Activated naive CD8-positive, alpha-beta T cell treated with anti-CD3 and anti-CD28 coated beads for 36 hours (primary cell): ENCODE measurements around the gene DDR1. TPM values are rescaled to one million over a fixed set of nuclear protein-coding genes. Genes with fewer than 3 reads are reported as not detected.

Experiments
- DNase-seq: peaks from one replicate; pipeline ENCODE4 v3.0.0; 2021
- H3K27ac Mint-ChIP-seq: one replicate; pipeline ENCODE4 v1.8.0; 2022; ENCODE audit warnings: mild to moderate bottlenecking, moderate library complexity, mixed read lengths
- H3K27me3 Mint-ChIP-seq: one replicate; pipeline ENCODE4 v1.8.0; 2022; ENCODE audit warnings: mild to moderate bottlenecking, mixed read lengths
- H3K36me3 Mint-ChIP-seq: one replicate; pipeline ENCODE4 v1.8.0; 2021; ENCODE audit warnings: mild to moderate bottlenecking, mixed read lengths
- H3K4me1 Mint-ChIP-seq: one replicate; pipeline ENCODE4 v1.8.0; 2021; ENCODE audit warnings: mixed read lengths
- H3K4me3 Mint-ChIP-seq: one replicate; pipeline ENCODE4 v1.8.0; 2022; ENCODE audit warnings: mild to moderate bottlenecking, moderate library complexity, mixed read lengths
- H3K9me3 Mint-ChIP-seq: one replicate; pipeline ENCODE4 v1.8.0; 2022; ENCODE audit warnings: mixed read lengths
- total RNA-seq, 2 experiments: library from RNA; stranded (reverse); gene quantifications; one replicate each; pipeline ENCODE4 v1.2.3, GENCODE V29; 2021

DDR1 gene
- total RNA-seq, 2 experiments from 2014 or later = 12.0 to 13.7 TPM

DNA sequence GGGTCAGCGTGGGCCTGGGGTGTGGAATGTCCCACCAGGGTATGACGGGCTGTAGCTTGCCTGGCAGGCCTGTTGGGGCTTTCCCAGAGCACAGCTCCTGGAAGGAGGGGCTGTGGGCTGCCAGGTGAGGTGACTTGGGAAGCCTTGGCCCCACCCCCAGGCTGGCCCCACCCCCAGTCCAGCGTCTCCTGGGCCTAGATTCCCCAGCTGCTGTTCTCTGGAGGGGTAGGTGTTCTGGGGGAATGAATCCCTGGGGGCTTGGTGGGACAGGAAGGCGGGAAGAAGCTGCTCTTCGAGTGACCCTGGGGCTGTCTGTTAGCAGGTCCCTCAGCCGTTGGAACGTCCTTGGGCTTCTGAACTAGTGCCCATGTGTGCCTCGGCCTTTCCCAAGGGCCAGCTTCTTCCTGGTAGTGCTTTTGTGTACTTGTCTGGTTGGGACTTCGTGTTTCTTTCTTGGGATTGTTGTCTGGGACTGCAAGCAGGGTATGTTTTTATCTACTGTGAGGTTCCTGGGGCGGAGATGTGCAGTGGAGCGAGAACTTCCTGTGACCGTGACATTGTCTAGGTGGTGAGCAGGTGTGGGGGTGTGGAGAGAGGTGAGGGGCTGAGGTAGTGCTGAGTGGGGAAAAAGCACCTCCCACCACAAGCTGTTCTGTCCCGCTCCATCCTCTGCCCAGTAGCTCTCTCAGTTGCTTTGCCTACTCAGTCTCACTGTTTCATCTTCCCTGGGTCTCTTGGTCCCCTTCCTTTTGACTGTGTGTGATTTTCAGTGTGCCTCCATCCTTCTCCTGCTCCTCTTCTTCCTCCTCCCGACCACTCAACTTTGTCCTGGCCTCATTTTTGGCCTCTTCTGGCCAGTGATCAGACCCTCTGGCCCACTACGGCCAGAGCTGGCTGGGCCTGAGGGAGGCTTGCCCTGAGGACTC is 1.3 kb upstream of the DDR1 start:
- Mint-ChIP-seq H3K4me3 (peak overlapping the region; percentile 78), H3K4me1 (peaks cover 41% of the 10 kb centered on the region), H3K36me3 (no peaks in the 10 kb centered on the region), H3K27ac (peak overlapping the region; percentile 72), H3K9me3 (no peaks in the 10 kb centered on the region), H3K27me3 (no peaks in the 10 kb centered on the region)
- DNase-seq = no peak

DNA sequence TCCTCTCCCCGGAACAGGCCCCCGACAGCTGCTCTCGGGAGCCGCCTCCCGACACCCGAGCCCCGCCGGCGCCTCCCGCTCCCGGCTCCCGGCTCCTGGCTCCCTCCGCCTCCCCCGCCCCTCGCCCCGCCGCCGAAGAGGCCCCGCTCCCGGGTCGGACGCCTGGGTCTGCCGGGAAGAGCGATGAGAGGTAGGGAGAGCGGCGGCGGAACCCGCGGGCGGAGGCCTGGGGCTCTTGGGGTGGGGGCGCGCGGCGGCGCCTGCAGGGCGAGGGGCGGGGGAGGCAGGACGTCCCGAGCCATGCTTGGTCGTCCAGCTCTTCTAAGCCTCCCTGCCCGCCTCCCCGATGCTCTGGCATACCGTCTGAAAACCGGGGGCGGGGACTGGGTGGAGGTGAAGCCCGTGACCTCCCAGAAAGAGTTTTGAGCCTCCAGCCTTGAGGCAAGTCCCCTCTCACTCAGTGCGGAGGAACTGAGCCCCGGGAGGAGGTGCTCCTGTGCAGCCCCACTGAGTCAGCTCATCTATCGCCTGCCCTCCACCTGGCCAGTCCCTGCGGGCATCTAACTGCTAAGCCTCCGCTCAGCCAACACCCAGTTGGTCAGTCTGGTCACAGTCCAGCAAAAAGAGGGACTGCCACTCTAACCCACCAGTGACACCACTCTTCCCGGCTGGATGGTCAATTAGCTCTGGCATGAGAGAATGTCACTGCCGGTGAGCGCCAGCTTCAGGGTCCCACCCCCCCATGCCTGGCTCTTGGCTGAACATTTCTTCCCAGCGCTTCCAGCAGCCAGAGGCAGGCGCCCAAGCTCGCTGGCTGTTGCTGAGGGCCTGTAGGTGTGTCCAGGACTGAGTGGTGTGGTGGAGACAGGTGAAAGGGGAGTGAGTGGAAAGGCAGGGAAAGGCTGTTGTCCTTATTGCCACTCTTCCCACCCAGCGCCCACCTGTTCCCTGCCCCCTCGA is 482 bp downstream of the DDR1 start:
- Mint-ChIP-seq H3K36me3 (no peaks in the 10 kb centered on the region), H3K4me1 (peaks cover 34% of the 10 kb centered on the region), H3K9me3 (no peaks in the 10 kb centered on the region), H3K27ac (peak overlapping the region; percentile 7), H3K27me3 (no peaks in the 10 kb centered on the region), H3K4me3 (peak overlapping the region; percentile 77)
- DNase-seq = peak; percentile 62

DNA sequence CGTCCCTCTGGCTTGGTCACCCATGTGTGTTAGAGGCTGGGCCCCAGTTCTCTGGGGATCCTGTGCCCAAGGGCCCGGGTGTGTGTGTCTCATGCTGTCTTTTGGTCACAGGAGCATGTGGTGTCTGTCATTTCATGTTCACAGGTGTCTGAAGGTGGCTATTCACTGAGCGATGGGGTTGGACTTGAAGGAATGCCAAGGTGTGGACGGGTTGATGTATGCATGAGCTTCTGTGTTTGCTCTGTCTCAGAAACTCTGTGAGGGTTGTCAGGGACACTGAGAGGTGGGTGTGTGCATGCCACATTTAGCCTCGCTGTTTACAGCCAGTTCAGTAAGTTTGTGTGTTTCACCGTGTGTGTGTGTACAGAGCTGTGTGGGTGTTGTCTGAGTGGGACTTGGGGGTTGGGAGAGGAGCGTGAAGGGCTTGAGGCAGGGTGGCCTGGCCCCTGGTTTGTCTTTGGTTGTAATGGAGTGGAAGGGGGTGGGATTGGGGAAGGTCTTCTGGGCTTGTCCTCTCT is 1.2 kb downstream of the DDR1 start:
- Mint-ChIP-seq H3K27ac (no peak overlapping the region), H3K4me3 (peak overlapping the region; percentile 77), H3K27me3 (no peaks in the 10 kb centered on the region), H3K4me1 (peaks cover 34% of the 10 kb centered on the region), H3K9me3 (no peaks in the 10 kb centered on the region), H3K36me3 (no peaks in the 10 kb centered on the region)
- DNase-seq = no peak

DNA sequence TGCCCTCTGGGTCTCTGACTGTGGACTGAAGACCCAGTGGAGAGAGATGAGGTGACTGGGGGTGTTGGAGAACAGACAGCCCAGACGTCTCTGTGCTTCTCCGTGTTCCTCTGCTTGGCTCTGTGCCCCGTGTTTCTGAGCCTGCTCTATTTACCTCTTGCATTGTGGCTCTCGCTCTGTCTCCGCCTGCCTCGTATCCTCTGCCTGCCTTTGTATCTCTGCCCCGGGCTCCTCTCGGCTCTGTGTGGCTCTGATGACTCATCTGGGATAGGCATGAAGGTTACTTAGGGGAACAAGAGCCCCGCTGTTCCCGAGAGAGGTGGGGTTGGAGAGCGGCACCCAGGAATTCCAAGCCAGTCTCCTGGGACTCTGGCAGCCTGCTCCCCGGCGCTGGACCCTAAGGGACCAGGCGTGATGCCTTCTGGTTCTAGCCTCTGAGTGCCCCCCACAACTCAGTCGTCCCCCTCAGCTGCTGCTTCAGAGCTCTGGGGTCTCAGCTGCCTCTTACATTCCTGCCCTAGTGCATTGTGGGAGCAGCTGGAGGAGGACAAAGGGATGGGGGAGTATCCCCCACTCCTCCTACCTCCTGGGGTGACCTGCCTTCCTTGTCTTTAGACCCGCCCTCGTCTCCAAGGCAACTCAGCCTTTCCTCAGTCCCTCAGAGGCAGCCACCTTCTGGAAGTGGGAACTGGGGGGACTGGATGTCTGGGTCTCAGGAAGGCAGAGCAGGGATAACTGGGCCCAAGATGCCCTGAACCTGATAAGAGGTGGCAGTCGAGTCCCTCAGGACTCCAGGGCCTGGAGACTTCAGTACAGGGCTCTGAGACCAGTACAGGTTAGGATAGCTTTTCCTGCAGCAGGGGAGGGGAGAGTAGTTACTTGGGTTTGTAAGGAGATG is 1.9 kb downstream of the DDR1 start:
- DNase-seq = no peak
- H3K36me3 Mint-ChIP-seq = no peaks in the 10 kb centered on the region

DNA sequence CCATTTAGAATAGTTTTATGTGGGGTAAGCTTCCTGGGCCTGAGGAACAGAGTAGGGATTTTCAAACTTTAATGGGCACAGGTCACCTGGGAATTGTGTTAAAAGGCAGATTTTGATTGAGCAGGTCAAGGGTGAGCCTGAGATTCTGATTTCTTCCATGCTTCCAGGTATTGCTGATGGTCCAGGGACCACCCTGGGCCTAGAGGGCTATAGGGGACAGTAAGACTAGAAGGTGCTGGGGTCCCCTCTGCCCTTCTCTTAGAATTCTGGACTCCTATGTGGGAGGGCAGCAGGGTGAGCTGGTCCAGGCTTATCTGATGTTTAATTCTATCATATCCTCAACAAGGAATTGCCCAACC is 2.6 kb downstream of the DDR1 start:
- no peak for DNase-seq
- Mint-ChIP-seq H3K27ac (no peak overlapping the region), H3K36me3 (no peaks in the 10 kb centered on the region), H3K27me3 (no peaks in the 10 kb centered on the region), H3K9me3 (no peaks in the 10 kb centered on the region), H3K4me1 (peaks cover 34% of the 10 kb centered on the region), H3K4me3 (no peak overlapping the region)

More for the DNA sequence above, 1.9 kb downstream of the DDR1 start:
- no peaks in the 10 kb centered on the region for H3K27me3 Mint-ChIP-seq
- H3K4me1 Mint-ChIP-seq = peaks cover 34% of the 10 kb centered on the region
- H3K9me3 Mint-ChIP-seq = no peaks in the 10 kb centered on the region
- H3K4me3 Mint-ChIP-seq = peak overlapping the region; percentile 77
- peak overlapping the region; percentile 44 for H3K27ac Mint-ChIP-seq

DNA sequence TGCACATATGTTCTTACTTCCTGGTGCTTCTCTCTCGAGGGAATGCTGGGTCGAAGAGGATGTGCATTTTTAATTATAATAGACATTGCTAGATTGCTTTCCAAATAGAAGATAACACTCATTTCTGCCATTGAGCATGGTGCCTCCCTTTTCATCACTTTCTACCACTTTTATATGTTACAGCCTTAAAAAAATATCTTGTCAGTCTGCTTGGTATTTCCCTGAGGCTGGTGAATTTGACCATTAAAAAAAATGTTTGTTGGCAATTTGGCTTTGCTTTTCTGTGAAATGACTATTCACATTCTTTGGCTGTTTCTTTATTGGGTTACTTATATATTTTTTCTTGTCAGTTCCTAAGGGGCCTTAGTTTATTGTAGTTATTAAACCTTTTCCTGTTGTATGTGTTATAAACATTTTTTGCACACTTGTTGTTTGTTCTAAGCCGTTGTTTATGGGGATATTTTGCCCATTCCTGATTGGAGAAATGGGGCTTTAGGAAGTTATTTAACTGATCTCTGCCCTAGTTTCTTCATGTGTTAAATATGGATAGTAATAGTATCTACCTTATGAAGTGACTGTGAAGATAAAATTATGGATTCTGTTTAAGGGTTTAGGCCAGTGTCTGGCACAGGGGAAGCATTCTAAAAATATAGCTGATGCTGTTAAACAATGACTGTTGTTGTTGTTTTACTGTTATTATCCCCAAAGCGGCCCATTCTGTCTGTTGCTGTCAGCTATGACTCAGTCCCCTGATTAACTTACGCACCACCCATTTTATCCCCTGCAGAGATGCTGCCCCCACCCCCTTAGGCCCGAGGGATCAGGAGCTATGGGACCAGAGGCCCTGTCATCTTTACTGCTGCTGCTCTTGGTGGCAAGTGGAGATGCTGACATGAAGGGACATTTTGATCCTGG is 3.8 kb downstream of the DDR1 start:
- no peaks in the 10 kb centered on the region for H3K9me3 Mint-ChIP-seq
- no peak for DNase-seq

DNA sequence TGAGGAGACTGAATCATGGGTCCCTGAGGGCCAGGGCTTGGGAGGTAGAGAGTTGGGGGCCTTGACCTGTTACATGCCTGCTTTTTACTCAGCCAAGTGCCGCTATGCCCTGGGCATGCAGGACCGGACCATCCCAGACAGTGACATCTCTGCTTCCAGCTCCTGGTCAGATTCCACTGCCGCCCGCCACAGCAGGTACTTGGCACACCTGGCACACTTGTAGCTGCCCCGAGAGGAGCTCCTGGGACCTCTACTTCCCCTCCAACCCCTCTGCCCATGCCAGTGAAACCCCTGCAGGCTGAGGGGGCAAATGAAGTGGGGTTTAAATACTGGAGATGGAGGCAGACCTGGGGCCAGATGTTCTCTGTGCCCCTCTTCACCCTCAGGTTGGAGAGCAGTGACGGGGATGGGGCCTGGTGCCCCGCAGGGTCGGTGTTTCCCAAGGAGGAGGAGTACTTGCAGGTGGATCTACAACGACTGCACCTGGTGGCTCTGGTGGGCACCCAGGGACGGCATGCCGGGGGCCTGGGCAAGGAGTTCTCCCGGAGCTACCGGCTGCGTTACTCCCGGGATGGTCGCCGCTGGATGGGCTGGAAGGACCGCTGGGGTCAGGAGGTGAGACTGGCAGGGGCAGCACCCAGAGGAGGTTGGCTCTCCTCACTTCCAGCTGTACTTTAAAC is 4.6 kb downstream of the DDR1 start:
- Mint-ChIP-seq H3K27me3 (no peaks in the 10 kb centered on the region), H3K27ac (no peak overlapping the region), H3K4me3 (no peak overlapping the region), H3K4me1 (peaks cover 23% of the 10 kb centered on the region), H3K36me3 (no peaks in the 10 kb centered on the region), H3K9me3 (no peaks in the 10 kb centered on the region)
- DNase-seq = no peak

More for the DNA sequence above, 3.8 kb downstream of the DDR1 start:
- Mint-ChIP-seq H3K27ac (no peak overlapping the region), H3K36me3 (no peaks in the 10 kb centered on the region), H3K4me3 (no peak overlapping the region), H3K4me1 (peaks cover 30% of the 10 kb centered on the region), H3K27me3 (no peaks in the 10 kb centered on the region)

DNA sequence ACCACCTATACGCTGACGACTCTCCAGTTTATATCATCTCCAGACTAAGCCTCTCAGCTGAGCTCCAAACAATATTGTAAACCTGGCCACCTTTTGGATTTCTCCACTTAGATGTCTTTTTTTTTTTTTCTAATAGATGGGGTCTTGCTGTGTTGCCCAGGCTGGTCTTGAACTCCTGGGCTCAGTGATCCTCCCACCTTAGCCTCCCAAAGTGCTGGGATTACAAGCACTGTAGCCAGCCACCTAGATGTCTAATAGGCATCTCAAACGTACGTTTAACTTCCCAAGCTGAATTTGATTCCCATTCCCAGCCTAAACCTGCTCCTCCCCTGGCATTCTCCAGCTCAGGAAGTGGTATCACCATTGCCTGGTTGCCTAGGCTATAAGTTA is 5.2 kb downstream of the DDR1 start:
- no peak for DNase-seq
- H3K27me3 Mint-ChIP-seq = no peaks in the 10 kb centered on the region
- H3K9me3 Mint-ChIP-seq = no peaks in the 10 kb centered on the region
- H3K36me3 Mint-ChIP-seq = no peaks in the 10 kb centered on the region
- H3K4me1 Mint-ChIP-seq = peaks cover 23% of the 10 kb centered on the region
- no peak overlapping the region for H3K4me3 Mint-ChIP-seq
- H3K27ac Mint-ChIP-seq = no peak overlapping the region

DNA sequence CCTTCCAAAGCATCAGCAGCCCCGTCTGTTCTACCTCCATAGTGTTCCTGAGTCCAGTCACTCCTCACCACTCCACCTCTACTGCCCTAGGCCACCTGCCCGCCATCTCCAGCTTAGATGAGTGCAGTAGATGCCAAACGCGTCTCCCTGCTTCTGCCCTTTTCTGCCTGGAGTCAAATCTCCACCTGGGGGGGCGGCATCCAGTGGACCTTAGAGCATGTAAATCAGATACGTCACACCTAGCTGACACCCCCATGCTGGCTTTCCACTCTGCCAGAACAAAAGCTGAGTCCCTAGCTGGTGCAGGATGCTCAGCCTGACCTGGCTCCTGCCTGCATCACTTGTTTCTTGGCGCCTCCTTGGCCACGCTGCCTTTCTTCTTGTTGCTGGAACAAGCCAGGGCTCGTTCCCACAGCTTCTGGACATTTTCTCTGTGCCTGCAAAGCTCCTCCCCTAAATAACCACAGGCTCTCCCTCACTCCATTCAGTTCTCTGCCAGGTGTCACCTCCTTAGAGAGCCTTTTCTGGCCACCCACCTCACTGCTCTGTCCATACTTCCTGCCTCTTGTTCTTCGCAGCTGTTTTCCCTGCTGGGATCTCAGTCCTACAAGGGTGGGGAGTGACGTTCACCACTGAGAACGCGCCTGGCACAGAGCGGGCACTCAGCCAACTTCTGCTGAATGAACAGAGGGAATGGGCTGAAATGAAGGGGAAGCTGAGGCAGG is 5.8 kb downstream of the DDR1 start:
- no peak for DNase-seq
- Mint-ChIP-seq H3K4me1 (peaks cover 19% of the 10 kb centered on the region), H3K9me3 (no peaks in the 10 kb centered on the region), H3K27ac (no peak overlapping the region), H3K4me3 (no peak overlapping the region), H3K36me3 (no peaks in the 10 kb centered on the region), H3K27me3 (no peaks in the 10 kb centered on the region)

DNA sequence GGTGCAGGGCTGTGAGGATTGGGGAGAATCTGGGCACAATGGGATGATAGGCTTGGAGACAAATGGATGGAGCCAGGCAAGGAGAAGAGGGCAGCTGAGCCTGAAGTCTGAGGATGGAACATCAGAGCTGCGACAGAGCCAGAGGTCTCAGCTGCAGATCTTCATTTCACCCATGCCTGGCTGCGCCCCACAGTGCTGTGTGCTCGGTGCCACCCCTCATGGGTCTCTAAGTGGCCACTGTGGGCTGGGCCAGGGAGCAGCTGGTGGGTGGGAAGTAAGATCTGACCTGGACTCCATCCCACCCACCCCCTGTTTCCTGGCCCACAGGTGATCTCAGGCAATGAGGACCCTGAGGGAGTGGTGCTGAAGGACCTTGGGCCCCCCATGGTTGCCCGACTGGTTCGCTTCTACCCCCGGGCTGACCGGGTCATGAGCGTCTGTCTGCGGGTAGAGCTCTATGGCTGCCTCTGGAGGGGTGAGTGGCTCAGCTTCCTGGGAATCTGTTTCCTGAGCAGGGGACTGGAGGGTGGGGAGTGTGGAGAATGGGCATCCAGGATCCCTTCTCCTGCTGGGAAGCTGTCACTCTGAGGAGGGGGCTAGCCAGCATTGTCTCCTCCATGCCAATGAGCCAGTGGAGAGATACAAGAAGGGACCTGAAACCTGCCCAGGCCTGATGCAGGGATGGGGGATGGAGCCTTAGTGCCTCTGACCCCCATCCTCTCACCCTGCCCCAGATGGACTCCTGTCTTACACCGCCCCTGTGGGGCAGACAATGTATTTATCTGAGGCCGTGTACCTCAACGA is 6.5 kb downstream of the DDR1 start:
- Mint-ChIP-seq H3K4me1 (peaks cover 12% of the 10 kb centered on the region), H3K36me3 (no peaks in the 10 kb centered on the region), H3K4me3 (no peak overlapping the region), H3K9me3 (no peaks in the 10 kb centered on the region), H3K27ac (no peak overlapping the region), H3K27me3 (no peaks in the 10 kb centered on the region)
- no peak for DNase-seq

DNA sequence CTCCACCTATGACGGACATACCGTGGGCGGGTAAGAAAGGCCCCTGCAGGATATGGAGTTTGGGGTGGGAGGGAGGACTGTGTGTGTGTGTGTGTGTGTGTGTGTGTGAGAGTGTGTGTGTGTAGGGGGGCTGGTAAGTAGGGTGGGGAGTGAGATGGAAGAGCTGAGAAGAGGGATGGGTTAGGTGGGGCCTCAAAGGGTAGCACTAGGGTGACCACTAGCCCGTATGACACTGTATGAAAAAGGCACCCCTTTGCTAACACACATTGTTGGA is 7.1 kb downstream of the DDR1 start:
- no peak for DNase-seq
- Mint-ChIP-seq H3K4me1 (peaks cover 6% of the 10 kb centered on the region), H3K4me3 (no peak overlapping the region), H3K36me3 (no peaks in the 10 kb centered on the region), H3K9me3 (no peaks in the 10 kb centered on the region), H3K27me3 (no peaks in the 10 kb centered on the region), H3K27ac (no peak overlapping the region)

DNA sequence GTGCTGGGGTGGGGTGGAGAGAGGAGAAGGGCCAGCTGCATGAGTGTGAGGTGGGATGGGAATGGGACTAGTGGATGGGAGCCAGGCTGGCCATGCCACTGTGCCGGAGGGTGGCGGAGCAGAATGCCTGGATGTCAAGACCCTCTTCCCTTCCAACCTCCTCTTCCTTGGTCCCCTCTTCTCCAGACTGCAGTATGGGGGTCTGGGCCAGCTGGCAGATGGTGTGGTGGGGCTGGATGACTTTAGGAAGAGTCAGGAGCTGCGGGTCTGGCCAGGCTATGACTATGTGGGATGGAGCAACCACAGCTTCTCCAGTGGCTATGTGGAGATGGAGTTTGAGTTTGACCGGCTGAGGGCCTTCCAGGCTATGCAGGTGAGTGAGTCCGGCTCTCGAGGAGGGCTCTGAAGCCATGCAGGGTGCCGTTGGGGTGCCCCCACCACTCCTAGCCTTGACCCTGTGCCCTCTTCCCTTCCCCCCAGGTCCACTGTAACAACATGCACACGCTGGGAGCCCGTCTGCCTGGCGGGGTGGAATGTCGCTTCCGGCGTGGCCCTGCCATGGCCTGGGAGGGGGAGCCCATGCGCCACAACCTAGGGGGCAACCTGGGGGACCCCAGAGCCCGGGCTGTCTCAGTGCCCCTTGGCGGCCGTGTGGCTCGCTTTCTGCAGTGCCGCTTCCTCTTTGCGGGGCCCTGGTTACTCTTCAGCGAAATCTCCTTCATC is 7.7 kb downstream of the DDR1 start:
- no peak for DNase-seq
- H3K4me1 Mint-ChIP-seq = peaks cover under 1% of the 10 kb centered on the region
- no peaks in the 10 kb centered on the region for H3K9me3 Mint-ChIP-seq
- no peak overlapping the region for H3K27ac Mint-ChIP-seq
- no peaks in the 10 kb centered on the region for H3K27me3 Mint-ChIP-seq
- H3K36me3 Mint-ChIP-seq = no peaks in the 10 kb centered on the region
- H3K4me3 Mint-ChIP-seq = no peak overlapping the region
